Thyroid gland (tissue), 4 donors: Measurements from ENCODE around the gene TSPAN7.

Experiments
- CTCF ChIP-seq, 6 experiments: fragments of 200-600 bp in 3 of 6; fragments of 450-650 bp in 3 of 6; sonication (generic) in 3 of 6; IDR thresholded peaks; one replicate each; pipeline ENCODE4 v1.5.1; 2016 to 2019; ENCODE audit warnings: antibody characterized with exemption in 6 of 6, mild to moderate bottlenecking in 2 of 6, inconsistent platforms in 1 of 6, moderate library complexity in 1 of 6
- POLR2A ChIP-seq, 2 donors: fragments of 450-650 bp; IDR thresholded peaks; one replicate each; pipeline ENCODE4 v1.6.1; 2017; ENCODE audit warnings: antibody characterized with exemption in 2 of 2, mild to moderate bottlenecking in 2 of 2, moderate library complexity in 1 of 2

- TF ChIP-seq CTCF (IDR thresholded peaks at IDR 0.05) (no peak), POLR2A (IDR thresholded peaks at IDR 0.05) (no peak)
These were observed 75.8 kb downstream of the TSPAN7 start for GRCh38 chrX:38636949-38637819.
